GM23248 (cell line): ENCODE measurements around the gene KIF1B.

Experiments used
- EZH2 ChIP-seq: fragments of 200-600 bp; sonication (generic); IDR thresholded peaks from 2 replicates; pipeline ENCODE4 v1.6.1; 2018; ENCODE audit warnings: antibody characterized with exemption, mild to moderate bottlenecking; ENCODE audit not compliant: insufficient read depth, poor library complexity, severe bottlenecking
- EZH2phosphoT487 ChIP-seq: fragments of 200-600 bp; sonication (generic); IDR thresholded peaks from 2 replicates; pipeline ENCODE4 v1.6.1; 2018; ENCODE audit warnings: antibody characterized with exemption, moderate library complexity, mild to moderate bottlenecking, low read depth; ENCODE audit not compliant: insufficient read depth

- no peak for TF ChIP-seq EZH2phosphoT487
- TF ChIP-seq EZH2, result no peak
Measured at GRCh38 chr1:10210841-10211804, 753 bp downstream of the KIF1B start.
